H1 (cell line): ENCODE data around the gene CADPS. TPM values are rescaled to one million over a fixed set of nuclear protein-coding genes. Genes with fewer than 3 reads are reported as not detected.

Experiments
- CHD2 ChIP-seq: IDR thresholded peaks from 2 replicates; pipeline ENCODE4 v1.6.1; 2012; ENCODE audit warnings: low read length, improper control_type of control experiment
- EZH2 ChIP-seq: fragments of 200-600 bp; sonication (generic); IDR thresholded peaks from 2 replicates; pipeline ENCODE4 v1.7.1; 2012; ENCODE audit warnings: low read depth, mild to moderate bottlenecking, moderate library complexity, low read length, inconsistent platforms; ENCODE audit not compliant: severe bottlenecking
- POU5F1 ChIP-seq: IDR thresholded peaks from 2 replicates; pipeline ENCODE4 v1.6.1; 2011; ENCODE audit warnings: low read depth, mild to moderate bottlenecking, low read length, moderate library complexity
- polyA plus RNA-seq, 7 experiments: library from polyadenylated mRNA; depleted of rRNA in 3 of 7; stranded (reverse) in 5 of 7; unstranded in 2 of 7; fragments of >200 nt in 5 of 7; fragments of 200-250 nt in 2 of 7; gene quantifications; 1 replicate in 5 of 7; 2 replicates in 1 of 7; 4 replicates in 1 of 7; pipeline versions ENCODE4 v1.2.1 to v1.2.3, GENCODE V29; 2011 to 2013; ENCODE audit warnings: missing spikeins in 2 of 7, mixed read lengths in 2 of 7
- total RNA-seq: library from RNA; stranded (reverse); fragmentation: NEBNext Ultra II Directional; extraction: Animal tissue kit (Norgen Biotek cat#: 25700); gene quantifications from 2 replicates; pipeline ENCODE4 v1.2.1, GENCODE V29; 2021

The CADPS gene
- total and polyA plus RNA-seq, 2 of the 8 experiments (the other 6 are each of a cell fraction or from before 2014, with no cell fraction given), result 7.1 to 10.2 TPM

- no peak for TF ChIP-seq EZH2
- no peak for TF ChIP-seq POU5F1
- no peak for TF ChIP-seq CHD2
These were observed 343.2 kb downstream of the CADPS start (continued) for GRCh38 chr3:62531981-62532380.
